Measurements from ENCODE around the gene PLEK. TPM values are rescaled to one million over a fixed set of nuclear protein-coding genes. Genes with fewer than 3 reads are reported as not detected.

PLEK gene
- 10 to 100 TPM in 2 of 4 donors, 1 to 10 TPM in 2; 3.4 to 12.0 (median 7.9) TPM for total RNA-seq

- 85 to 87% methylated on average over 7 of the region's 7 CpGs for WGBS, 2 donors
- intact Hi-C loops (cut with DNase I): no loop called here
- no peak for TF ChIP-seq CTCF (IDR thresholded peaks at IDR 0.05)
- TF ChIP-seq POLR2A (IDR thresholded peaks at IDR 0.05): no peak
- Histone ChIP-seq H3K4me1 (no peaks in the 10 kb centered on the region), H3K27me3 (no peaks in the 10 kb centered on the region), H3K4me3 (replicated peaks in 1 of 3) (no peak within 1 kb of the TSS), H3K9me3 (no peaks in the 10 kb centered on the region), H3K36me3 (no peaks in the 10 kb centered on the region), H3K27ac (no peak within 1 kb of the TSS)
- peak in 1 of 2 donors; percentile 18 for DNase-seq
These were observed at the start of gene PLEK for GRCh38 chr2:68365087-68365486. PLEK (plus strand) TSS chr2:68365282; CDS start chr2:68365352, 70 bp downstream.

GRCh38 chr2:68316111-68316510 is 49.0 kb upstream of the PLEK start:
- DNase-seq: no peak
- no peak for TF ChIP-seq CTCF (IDR thresholded peaks at IDR 0.05)
- TF ChIP-seq POLR2A (IDR thresholded peaks at IDR 0.05): no peak
- H3K9me3 ChIP-seq: no peaks in the 10 kb centered on the region
- no peak overlapping the region for H3K4me3 ChIP-seq (replicated peaks in 1 of 3)
- H3K36me3 ChIP-seq: no peaks in the 10 kb centered on the region
- H3K27ac ChIP-seq: no peak overlapping the region
- H3K4me1 ChIP-seq: peaks cover 0 to 14% of the 10 kb centered on the region in 2 donors
- no peaks in the 10 kb centered on the region for H3K27me3 ChIP-seq
- intact Hi-C loops (cut with DNase I): no loop called here
- 35 to 63% methylated on average over 2 of the region's 2 CpGs for WGBS, 2 donors

GRCh38 chr2:68317971-68318913 is 46.8 kb upstream of the PLEK start:
- DNase-seq: no peak
- 16 to 21% methylated on average over 24 to 27 of the region's 27 CpGs for WGBS, 2 donors
- intact Hi-C loops (cut with DNase I): no loop called here

DNA sequence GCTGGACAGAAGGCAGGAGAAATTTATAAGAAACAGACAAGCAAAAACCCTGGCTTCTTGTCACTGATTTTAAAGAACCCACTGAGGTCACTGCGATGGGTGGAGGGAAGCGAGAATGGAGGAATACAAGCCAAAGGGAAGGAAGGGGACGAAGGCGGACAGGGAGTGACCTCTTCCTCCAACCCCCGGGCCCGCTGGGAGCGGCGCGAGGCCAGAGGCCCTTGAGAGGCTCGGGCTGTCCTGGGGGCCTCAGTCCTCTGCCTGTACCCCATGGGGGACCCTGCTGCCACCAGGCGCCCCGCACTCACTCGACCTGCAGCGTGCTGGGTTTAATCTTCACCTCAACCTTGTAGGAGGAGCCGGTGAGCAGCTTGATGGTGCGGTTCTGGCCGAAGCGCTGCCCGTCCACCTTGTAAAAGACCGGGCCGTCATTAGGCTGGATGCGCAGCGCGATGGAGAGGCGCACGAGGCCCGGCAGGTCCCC is 46.1 kb upstream of the PLEK start:
- Histone ChIP-seq H3K4me3 (replicated peaks in 1 of 3) (peak overlapping the region; percentile 1 to 55 (median 48)), H3K36me3 (no peaks in the 10 kb centered on the region), H3K27me3 (no peaks in the 10 kb centered on the region), H3K27ac (peak overlapping the region; percentile 55 to 91 (median 79)), H3K4me1 (peaks cover 0 to 14% of the 10 kb centered on the region in 2 donors), H3K9me3 (no peaks in the 10 kb centered on the region)
- 1 to 2% methylated on average over 16 to 17 of the region's 27 CpGs for WGBS, 2 donors
- intact Hi-C loops (cut with DNase I): no loop called here
- TF ChIP-seq POLR2A (IDR thresholded peaks at IDR 0.05) (no peak), CTCF (IDR thresholded peaks at IDR 0.05) (no peak)
- peak in 1 of 2 donors; percentile 5 for DNase-seq

More at GRCh38 chr2:68317971-68318913, 46.8 kb upstream of the PLEK start:
- Histone ChIP-seq H3K4me3 (replicated peaks in 1 of 3) (peak overlapping the region; percentile 1 to 55 (median 48)), H3K4me1 (peaks cover 0 to 14% of the 10 kb centered on the region in 2 donors), H3K36me3 (no peaks in the 10 kb centered on the region), H3K9me3 (no peaks in the 10 kb centered on the region), H3K27ac (peak overlapping the region; percentile 55 to 91 (median 79)), H3K27me3 (no peaks in the 10 kb centered on the region)
- TF ChIP-seq CTCF (IDR thresholded peaks at IDR 0.05) (no peak), POLR2A (IDR thresholded peaks at IDR 0.05) (no peak)
